Measurements from ENCODE around the gene CRELD2.

CRELD2 gene

GRCh38 chr22:49917974-49918910, at the start of gene CRELD2, which contains the start of gene ALG12:
TSS of gene CRELD2 (plus strand) at chr22:49918634. CDS start at chr22:49918770, 136 bp downstream.
TSS of gene ALG12 (minus strand) at chr22:49918438. CDS start at chr22:49913765, 4,673 bp downstream.
- H3K36me3 ChIP-seq (ENCODE audit: control insufficient read depth, insufficient read depth, low read length) = peaks cover 3% of the 10 kb centered on the region
- no CpG with 5 or more reads among the region's 103 CpGs for WGBS (ENCODE audit: insufficient coverage, insufficient read length)
- H3K4me1 ChIP-seq (ENCODE audit: control insufficient read depth, insufficient read depth, low read length) = no peaks in the 10 kb centered on the region

GRCh38 chr22:49869086-49869830, 49.2 kb upstream of the CRELD2 start:
- no peak overlapping the region for H3K4me3 ChIP-seq (ENCODE audit: low read length)
- no peaks in the 10 kb centered on the region for H3K36me3 ChIP-seq (ENCODE audit: control insufficient read depth, insufficient read depth, low read length)
- H3K27me3 ChIP-seq (ENCODE audit: control insufficient read depth, insufficient read depth, low read length) = no peaks in the 10 kb centered on the region
- no peak overlapping the region for H3K27ac ChIP-seq (ENCODE audit: low read length)
- no peaks in the 10 kb centered on the region for H3K9me3 ChIP-seq (ENCODE audit: control insufficient read depth, insufficient read depth, low read length)
- WGBS (ENCODE audit: insufficient coverage, insufficient read length) = no CpG with 5 or more reads among the region's 17 CpGs
- DNase-seq (ENCODE audit: low read depth, low spot score) = no peak
- no peaks in the 10 kb centered on the region for H3K4me1 ChIP-seq (ENCODE audit: control insufficient read depth, insufficient read depth, low read length)

More at GRCh38 chr22:49917974-49918910, at the start of gene CRELD2, which contains the start of gene ALG12:
- no peak within 1 kb of the TSS for H3K27ac ChIP-seq (ENCODE audit: low read length)
- peak; percentile 80 for DNase-seq (ENCODE audit: low read depth, low spot score)
- H3K4me3 ChIP-seq (ENCODE audit: low read length) = peak within 1 kb of the TSS; percentile 58
- H3K9me3 ChIP-seq (ENCODE audit: control insufficient read depth, insufficient read depth, low read length) = no peaks in the 10 kb centered on the region
- no peaks in the 10 kb centered on the region for H3K27me3 ChIP-seq (ENCODE audit: control insufficient read depth, insufficient read depth, low read length)

GRCh38 chr22:49869845-49870712, 48.4 kb upstream of the CRELD2 start:
- H3K4me3 ChIP-seq (ENCODE audit: low read length) = no peak overlapping the region
- no CpG with 5 or more reads among the region's 14 CpGs for WGBS (ENCODE audit: insufficient coverage, insufficient read length)
- no peaks in the 10 kb centered on the region for H3K4me1 ChIP-seq (ENCODE audit: control insufficient read depth, insufficient read depth, low read length)
- H3K36me3 ChIP-seq (ENCODE audit: control insufficient read depth, insufficient read depth, low read length) = no peaks in the 10 kb centered on the region
- H3K9me3 ChIP-seq (ENCODE audit: control insufficient read depth, insufficient read depth, low read length) = no peaks in the 10 kb centered on the region
- no peak for DNase-seq (ENCODE audit: low read depth, low spot score)
- H3K27ac ChIP-seq (ENCODE audit: low read length) = no peak overlapping the region
- H3K27me3 ChIP-seq (ENCODE audit: control insufficient read depth, insufficient read depth, low read length) = no peaks in the 10 kb centered on the region

- DNase-seq (ENCODE audit: low read depth, low spot score) = no peak
- Histone ChIP-seq H3K27ac (ENCODE audit: low read length) (no peak overlapping the region), H3K9me3 (ENCODE audit: control insufficient read depth, insufficient read depth, low read length) (no peaks in the 10 kb centered on the region), H3K27me3 (ENCODE audit: control insufficient read depth, insufficient read depth, low read length) (no peaks in the 10 kb centered on the region), H3K36me3 (ENCODE audit: control insufficient read depth, insufficient read depth, low read length) (no peaks in the 10 kb centered on the region), H3K4me1 (ENCODE audit: control insufficient read depth, insufficient read depth, low read length) (no peaks in the 10 kb centered on the region), H3K4me3 (ENCODE audit: low read length) (no peak overlapping the region)
- no CpG with 5 or more reads among the region's 4 CpGs for WGBS (ENCODE audit: insufficient coverage, insufficient read length)
Measured at GRCh38 chr22:49871482-49871881, 47.0 kb upstream of the CRELD2 start.

GRCh38 chr22:49872347-49872746, 46.1 kb upstream of the CRELD2 start:
- DNase-seq (ENCODE audit: low read depth, low spot score) = no peak
- no peaks in the 10 kb centered on the region for H3K36me3 ChIP-seq (ENCODE audit: control insufficient read depth, insufficient read depth, low read length)
- no peaks in the 10 kb centered on the region for H3K27me3 ChIP-seq (ENCODE audit: control insufficient read depth, insufficient read depth, low read length)
- WGBS (ENCODE audit: insufficient coverage, insufficient read length) = no CpG with 5 or more reads among the region's 7 CpGs
- no peak overlapping the region for H3K4me3 ChIP-seq (ENCODE audit: low read length)
- no peaks in the 10 kb centered on the region for H3K4me1 ChIP-seq (ENCODE audit: control insufficient read depth, insufficient read depth, low read length)
- H3K9me3 ChIP-seq (ENCODE audit: control insufficient read depth, insufficient read depth, low read length) = no peaks in the 10 kb centered on the region
- no peak overlapping the region for H3K27ac ChIP-seq (ENCODE audit: low read length)

GRCh38 chr22:49873228-49873940, 45.0 kb upstream of the CRELD2 start:
- no peak for DNase-seq (ENCODE audit: low read depth, low spot score)
- no CpG with 5 or more reads among the region's 16 CpGs for WGBS (ENCODE audit: insufficient coverage, insufficient read length)
- H3K27ac ChIP-seq (ENCODE audit: low read length) = no peak overlapping the region
- H3K36me3 ChIP-seq (ENCODE audit: control insufficient read depth, insufficient read depth, low read length) = no peaks in the 10 kb centered on the region
- H3K9me3 ChIP-seq (ENCODE audit: control insufficient read depth, insufficient read depth, low read length) = no peaks in the 10 kb centered on the region
- H3K4me3 ChIP-seq (ENCODE audit: low read length) = no peak overlapping the region
- H3K27me3 ChIP-seq (ENCODE audit: control insufficient read depth, insufficient read depth, low read length) = no peaks in the 10 kb centered on the region
- no peaks in the 10 kb centered on the region for H3K4me1 ChIP-seq (ENCODE audit: control insufficient read depth, insufficient read depth, low read length)

GRCh38 chr22:49877642-49878041, 40.8 kb upstream of the CRELD2 start:
- Histone ChIP-seq H3K36me3 (ENCODE audit: control insufficient read depth, insufficient read depth, low read length) (no peaks in the 10 kb centered on the region), H3K4me3 (ENCODE audit: low read length) (no peak overlapping the region), H3K9me3 (ENCODE audit: control insufficient read depth, insufficient read depth, low read length) (no peaks in the 10 kb centered on the region), H3K27ac (ENCODE audit: low read length) (no peak overlapping the region), H3K27me3 (ENCODE audit: control insufficient read depth, insufficient read depth, low read length) (no peaks in the 10 kb centered on the region), H3K4me1 (ENCODE audit: control insufficient read depth, insufficient read depth, low read length) (no peaks in the 10 kb centered on the region)
- no CpG with 5 or more reads among the region's 7 CpGs for WGBS (ENCODE audit: insufficient coverage, insufficient read length)
- no peak for DNase-seq (ENCODE audit: low read depth, low spot score)

- Histone ChIP-seq H3K9me3 (ENCODE audit: control insufficient read depth, insufficient read depth, low read length) (no peaks in the 10 kb centered on the region), H3K27ac (ENCODE audit: low read length) (no peak overlapping the region), H3K4me3 (ENCODE audit: low read length) (no peak overlapping the region), H3K4me1 (ENCODE audit: control insufficient read depth, insufficient read depth, low read length) (no peaks in the 10 kb centered on the region), H3K27me3 (ENCODE audit: control insufficient read depth, insufficient read depth, low read length) (no peaks in the 10 kb centered on the region), H3K36me3 (ENCODE audit: control insufficient read depth, insufficient read depth, low read length) (no peaks in the 10 kb centered on the region)
- DNase-seq (ENCODE audit: low read depth, low spot score) = no peak
- WGBS (ENCODE audit: insufficient coverage, insufficient read length) = no CpG with 5 or more reads among the region's 8 CpGs
Measured at GRCh38 chr22:49878206-49878605, 40.2 kb upstream of the CRELD2 start.

- H3K27ac ChIP-seq (ENCODE audit: low read length) = no peak overlapping the region
- H3K4me3 ChIP-seq (ENCODE audit: low read length) = no peak overlapping the region
- WGBS (ENCODE audit: insufficient coverage, insufficient read length) = no CpG with 5 or more reads among the region's 9 CpGs
- H3K27me3 ChIP-seq (ENCODE audit: control insufficient read depth, insufficient read depth, low read length) = no peaks in the 10 kb centered on the region
- no peak for DNase-seq (ENCODE audit: low read depth, low spot score)
- H3K36me3 ChIP-seq (ENCODE audit: control insufficient read depth, insufficient read depth, low read length) = peaks cover 3% of the 10 kb centered on the region; the same call in 1 of the 2 replicates
- H3K4me1 ChIP-seq (ENCODE audit: control insufficient read depth, insufficient read depth, low read length) = no peaks in the 10 kb centered on the region
- H3K9me3 ChIP-seq (ENCODE audit: control insufficient read depth, insufficient read depth, low read length) = no peaks in the 10 kb centered on the region
Measured at GRCh38 chr22:49879871-49880270, 38.6 kb upstream of the CRELD2 start.
